ENCODE measurements around the gene TNN.

Gene TNN

DNA sequence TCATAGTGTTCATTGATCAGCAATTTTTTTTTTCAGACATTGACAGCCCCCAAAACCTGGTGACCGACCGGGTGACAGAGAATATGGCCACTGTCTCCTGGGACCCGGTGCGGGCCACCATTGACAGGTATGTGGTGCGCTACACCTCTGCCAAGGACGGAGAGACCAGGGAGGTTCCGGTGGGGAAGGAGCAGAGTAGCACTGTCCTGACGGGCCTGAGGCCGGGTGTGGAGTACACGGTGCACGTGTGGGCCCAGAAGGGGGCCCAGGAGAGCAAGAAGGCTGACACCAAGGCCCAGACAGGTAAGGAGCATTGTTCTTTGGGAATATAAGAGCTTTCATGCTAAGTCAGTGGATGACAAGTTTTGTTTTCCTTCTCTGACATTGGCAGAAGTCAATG, 49.3 kb downstream of the TNN start:
- no peak for DNase-seq

DNA sequence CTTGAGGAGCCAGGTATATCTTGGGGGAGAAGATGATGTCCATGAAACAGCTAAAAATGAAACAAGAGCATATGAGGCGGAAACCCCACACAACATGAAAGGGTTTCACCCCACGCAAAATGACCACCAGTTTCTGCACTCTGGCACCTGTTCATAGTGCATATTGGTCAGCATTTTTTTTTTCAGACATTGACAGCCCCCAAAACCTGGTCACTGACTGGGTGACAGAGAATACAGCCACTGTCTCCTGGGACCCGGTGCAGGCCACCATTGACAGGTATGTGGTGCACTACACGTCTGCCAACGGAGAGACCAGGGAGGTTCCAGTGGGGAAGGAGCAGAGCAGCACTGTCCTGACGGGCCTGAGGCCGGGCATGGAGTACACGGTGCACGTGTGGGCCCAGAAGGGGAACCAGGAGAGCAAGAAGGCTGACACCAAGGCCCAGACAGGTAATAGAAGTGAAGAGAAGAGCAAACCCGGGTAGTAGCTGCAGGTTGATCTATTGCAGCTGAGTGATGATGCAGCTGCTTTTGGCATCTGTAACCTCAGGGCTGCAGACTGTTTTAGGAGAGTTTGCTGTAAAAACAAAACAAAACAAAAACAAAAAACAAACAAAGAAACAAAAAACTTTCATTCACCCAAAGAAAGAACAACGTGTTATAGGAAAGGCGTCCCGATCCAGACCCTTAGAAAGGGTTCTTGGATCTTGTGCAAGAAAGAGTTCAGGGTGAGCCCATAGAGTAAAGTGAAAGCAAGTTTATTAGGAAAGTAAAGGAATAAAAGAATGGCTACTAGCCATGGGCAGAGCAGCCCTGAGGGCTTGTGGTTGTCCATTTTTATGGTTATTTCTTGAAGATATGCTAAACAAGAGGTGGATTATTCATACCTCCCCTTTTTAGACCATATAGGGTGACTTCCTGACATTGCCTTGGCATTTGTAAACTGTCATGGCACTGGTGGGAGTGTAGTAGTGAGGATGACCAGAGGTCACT, 51.0 kb downstream of the TNN start:
- no peak for DNase-seq

- DNase-seq = no peak
Measured at GRCh38 chr1:175120511-175120910, 52.9 kb downstream of the TNN start.

DNA sequence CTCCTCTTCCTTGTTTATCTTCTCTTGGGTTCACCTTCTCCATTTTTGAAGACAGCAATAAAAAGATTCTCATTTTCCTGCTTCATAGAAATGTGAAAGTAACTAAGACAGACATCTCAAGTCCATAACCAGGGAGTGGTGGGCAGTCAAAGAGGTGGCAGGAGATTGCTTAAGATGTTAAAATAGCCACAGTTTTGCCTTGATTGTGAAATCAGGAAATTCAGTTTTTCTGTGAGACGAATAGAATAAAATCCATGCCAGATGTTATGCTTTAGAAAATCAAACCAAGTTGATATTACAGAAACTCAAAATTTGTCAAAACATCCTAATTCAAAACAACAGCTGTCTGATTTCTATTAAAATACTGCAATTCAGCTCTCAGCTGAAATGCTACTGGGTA, 57.2 kb downstream of the TNN start:
- DNase-seq = no peak

GRCh38 chr1:175126347-175126746, 58.7 kb downstream of the TNN start:
- no peak for DNase-seq

- no peak for DNase-seq
Measured at GRCh38 chr1:175127565-175127964, 59.9 kb downstream of the TNN start.

DNA sequence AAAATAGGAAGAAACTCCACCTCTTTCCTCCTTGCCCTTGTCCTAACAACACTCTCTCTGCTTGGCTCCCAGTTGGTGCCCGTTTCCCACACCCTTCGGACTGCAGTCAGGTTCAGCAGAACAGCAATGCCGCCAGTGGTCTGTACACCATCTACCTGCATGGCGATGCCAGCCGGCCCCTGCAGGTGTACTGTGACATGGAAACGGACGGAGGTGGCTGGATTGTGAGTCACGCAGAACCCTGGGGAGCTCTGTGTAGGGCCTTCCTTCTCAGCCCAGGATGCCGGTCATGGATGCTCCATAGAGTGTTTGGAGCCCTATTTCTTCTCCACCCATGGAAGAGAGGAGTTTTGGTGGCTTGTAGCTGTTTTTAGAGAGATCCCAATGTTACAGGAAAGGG, 60.9 kb downstream of the TNN start:
- no peak for DNase-seq

GRCh38 chr1:175129182-175129581, 61.5 kb downstream of the TNN start:
- DNase-seq = no peak

DNA sequence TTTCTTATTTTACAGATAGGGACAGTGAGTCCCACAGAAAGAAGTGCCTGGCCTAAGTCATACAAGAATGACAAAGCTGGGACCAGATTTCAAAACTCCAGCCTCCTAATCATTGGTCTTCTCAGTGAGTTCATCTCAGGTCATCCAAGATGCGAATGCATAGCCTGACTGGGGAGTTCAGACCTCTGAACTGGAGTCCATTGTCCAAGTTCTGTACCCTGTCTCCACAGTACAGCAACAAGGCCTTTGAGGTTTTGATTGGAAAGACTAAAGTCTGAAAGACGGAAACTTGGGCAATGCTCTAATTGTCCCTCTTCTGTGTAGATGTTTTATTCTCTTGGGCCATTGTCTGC, 62.0 kb downstream of the TNN start:
- DNase-seq = no peak

GRCh38 chr1:175129997-175130648, 62.5 kb downstream of the TNN start:
- no peak for DNase-seq

DNA sequence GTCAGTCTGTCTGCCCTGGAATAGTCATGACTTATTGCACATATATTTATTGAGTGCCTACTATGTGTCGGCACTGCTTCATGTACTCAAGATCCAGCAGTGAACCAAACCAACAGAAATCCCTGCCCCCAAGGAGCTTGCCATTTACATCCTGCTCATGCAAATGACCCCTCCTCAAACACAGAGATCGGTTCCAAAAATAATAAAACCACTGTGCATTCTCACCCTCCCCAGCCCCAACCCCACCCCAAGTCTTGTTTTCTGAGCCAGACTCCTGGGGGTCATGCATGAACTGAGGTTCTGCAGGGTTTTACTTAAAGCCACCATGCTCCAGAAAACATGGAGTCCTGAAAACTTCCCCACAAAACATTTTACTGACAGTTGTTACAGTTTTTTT, 63.0 kb downstream of the TNN start:
- DNase-seq = no peak

DNA sequence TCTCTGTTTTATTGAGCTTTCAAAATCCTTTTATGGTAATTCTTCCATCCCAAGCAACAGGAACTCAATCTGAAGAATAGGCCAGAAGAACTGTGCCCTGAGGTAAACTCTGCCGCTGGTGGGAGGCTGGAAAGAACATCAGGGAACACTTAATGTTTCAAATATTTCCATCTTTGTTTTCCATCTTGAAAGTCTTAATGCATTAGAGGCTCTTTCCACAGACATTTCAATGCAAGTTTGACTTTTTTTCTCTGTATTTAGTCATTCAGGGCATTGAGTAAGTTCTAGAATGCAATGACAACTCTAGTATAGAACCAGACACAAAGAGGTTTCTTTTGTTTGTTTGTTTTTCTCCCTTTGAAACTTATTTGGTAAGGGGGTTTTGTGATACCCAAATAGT, 63.5 kb downstream of the TNN start:
- DNase-seq = no peak

DNA sequence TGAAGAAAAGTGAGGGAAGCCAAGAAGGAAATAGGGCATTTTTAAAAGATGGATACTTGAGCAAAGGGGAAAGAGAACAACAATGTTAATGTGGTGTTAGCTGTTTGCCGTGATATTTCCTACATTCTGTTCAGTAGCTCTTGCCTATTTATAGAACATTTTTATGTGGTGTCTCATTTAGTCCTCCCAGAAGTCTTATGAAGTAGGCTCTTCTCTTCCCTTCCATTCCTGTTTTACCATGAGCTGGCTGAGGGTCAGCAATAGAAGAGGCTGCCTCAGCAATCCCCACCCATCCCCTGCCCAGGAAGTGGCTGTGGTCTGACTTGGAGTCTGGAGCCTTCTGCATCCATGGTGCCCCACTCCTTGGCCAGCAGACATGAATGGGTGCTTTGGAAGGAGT, 64.8 kb downstream of the TNN start:
- no peak for DNase-seq

DNA sequence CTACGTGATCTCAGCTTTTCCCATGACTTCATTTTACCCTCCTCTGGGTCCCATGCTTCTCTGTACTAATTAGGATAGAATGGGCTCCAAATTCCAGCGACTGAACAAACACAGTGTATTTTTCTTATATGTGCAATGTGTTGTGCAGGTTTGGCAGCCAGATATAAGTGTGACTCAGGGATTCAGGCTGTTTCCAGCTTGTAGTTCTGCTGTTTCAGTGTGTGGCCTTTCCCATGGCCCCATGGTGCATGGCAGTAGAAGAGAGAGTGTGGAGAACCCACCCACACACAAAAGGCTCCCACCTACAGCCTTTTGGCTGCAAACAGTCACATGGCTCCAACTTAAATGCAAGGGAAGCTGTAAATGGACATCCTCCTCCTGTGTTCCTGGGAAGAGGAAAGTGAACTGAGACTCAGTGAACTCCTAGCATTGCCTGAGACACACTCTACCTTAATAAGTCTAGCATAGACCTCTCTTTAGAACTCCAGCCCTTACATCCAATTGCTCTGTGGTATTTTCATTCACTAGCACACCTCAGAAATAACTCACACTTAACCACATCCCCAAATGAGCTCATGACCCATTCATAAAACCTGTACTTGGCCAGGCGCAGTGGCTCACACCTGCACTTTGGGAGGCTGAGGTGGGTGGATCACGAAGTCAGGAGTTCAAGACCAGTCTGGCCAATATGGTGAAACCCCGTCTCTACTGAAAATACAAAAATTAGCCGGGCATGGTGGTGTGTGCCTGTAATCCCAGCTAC, 66.2 kb downstream of the TNN start:
- DNase-seq = no peak

- no peak for DNase-seq
Measured at GRCh38 chr1:175134500-175134899, 66.9 kb downstream of the TNN start.

- DNase-seq = no peak
Measured at GRCh38 chr1:175136246-175136645, 68.6 kb downstream of the TNN start.

DNA sequence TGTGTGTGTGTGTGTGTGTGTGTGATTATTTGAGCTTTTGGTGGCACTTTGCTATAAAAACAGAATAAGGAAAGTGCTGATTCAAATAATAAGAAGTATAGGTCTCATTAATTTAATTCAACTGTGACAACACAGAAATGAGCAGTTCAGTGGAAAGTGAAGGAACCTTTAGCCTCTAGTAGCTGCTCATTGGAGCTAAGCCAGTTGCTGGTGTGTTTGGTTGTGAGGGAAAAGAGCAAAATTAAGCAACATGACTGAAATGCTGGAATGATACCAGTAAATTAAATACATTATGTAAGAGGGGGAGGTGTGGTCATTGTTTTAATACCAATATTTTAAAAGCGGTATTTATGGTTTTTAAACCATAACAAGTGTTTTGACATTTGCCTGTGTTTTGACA, 69.7 kb downstream of the TNN start:
- DNase-seq = no peak

DNA sequence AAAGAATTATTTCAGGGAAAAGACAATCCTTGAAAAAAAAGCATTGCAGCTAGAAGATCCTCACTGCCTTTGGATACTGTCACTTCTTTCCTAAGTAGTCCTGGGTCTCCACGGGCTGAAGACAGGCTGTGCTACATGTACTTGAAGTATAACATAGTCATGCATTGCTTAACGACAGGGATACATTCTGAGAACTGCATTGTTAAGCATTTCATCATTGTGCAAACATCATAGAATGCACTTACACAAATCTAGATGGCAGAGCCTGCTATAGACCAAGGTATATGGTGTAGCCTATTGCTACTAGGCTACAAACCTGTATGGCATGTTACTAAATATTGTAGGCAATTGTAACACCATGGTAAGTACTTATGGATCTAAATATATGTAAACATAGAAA, 70.9 kb downstream of the TNN start:
- no peak for DNase-seq

DNA sequence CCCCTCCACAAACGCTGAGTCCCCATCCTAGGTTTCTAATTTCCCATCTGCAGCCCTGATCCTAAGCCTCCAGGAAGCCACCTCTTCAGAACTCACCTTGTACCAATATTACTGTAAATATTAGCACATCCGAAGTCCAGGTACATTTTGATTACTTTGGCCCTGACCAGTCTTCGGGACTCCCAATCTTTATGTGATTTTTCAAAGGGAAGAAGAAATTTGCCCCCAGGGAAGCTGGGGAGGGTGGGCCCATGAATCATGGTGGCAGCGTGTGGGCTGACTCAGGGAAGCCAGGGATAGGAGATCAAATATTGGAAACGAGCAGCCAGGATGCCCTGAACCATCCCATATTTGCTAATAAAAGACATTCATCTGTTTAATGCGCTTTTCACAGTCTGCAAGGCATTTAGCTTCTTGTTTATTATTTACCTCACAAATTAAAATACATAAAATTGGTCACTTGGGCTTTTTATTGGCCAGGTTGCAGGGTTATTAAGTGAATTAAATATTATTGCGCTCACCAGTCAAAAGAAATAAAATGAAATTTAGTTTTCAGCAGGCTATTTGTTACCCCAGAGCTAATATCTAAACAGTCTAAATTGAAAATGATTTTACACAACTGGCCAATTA, 78.4 kb downstream of the TNN start:
- no peak for DNase-seq

DNA sequence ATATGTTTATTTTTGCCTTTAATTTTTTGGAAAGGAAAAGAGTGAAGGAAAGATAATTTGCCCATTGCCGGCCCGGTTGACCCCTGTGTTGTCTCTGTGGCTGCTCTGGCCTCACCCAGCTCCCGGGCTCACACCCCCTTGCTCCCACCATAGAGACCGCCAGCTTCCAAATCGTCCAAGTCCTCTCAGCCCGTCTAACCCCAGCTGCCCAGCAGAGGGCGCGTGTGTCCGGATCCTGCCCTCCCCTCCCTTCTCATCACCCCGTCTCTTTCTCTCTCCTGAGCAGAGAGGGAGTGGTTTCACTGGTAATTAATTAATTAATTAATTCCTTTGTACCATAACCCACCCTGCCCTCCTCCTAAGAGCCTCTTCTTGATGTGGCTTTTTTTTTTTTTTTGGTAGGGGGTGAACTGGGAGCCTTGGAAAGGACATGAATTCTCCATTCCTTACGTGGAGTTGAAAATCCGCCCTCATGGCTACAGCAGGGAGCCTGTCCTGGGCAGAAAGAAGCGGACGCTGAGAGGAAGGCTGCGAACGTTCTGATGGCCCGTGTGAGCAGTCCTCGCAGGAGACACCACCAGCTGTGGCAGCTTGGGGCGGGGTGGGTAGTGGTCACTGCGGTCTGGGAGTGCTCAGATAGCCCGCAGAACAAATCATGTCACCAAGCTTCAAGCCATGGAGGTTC, 79.0 kb downstream of the TNN start:
- peak; percentile 11 to 54 (median 44) for DNase-seq

DNA sequence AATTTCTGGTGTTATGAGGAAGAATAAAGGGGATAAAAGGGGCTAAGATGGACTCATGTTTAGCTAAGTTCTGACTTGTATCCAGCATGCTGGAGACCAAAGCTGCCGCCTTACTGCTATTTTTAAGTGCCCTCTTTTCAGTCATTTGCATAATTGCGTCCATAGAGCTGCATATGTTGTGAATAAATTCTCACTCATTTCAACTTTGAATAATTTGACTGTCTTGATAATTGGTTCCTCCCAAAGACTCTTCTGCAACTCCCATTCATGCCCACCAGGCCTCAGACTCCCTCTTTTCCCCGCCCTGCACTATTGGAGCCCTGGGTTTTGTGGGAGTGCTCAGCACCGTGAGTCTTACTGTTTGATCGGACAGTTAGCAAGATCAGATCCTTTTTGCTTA, 79.9 kb downstream of the TNN start:
- no peak for DNase-seq

DNA sequence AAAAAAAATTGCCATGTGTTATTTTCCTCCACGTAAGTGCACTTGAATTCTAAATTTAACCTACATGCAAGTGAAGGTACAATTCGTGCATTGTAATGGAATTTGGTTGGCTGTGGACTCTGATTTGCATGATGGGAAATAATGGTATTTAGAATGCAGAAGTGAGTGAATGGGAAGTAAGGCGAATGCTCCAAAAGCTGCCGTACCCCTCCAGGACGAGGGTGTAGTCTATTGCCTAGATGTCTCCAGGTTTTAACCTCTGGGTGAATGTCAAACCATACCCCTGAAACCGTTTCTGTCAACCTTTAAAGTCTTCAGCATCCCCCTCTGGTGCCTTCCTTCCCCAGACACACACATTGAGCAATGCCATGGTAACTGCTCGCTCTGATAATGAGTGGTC, 80.4 kb downstream of the TNN start:
- no peak for DNase-seq
